Frontal cortex (tissue), 4 donors: ENCODE measurements around the gene QSOX2. TPM values are rescaled to one million over a fixed set of nuclear protein-coding genes. Genes with fewer than 3 reads are reported as not detected.
A peak's percentile ranks its signal among the peaks of the same experiment; 100 is the strongest.

Experiments used
- DNase-seq, 2 donors: peaks; one replicate each; pipeline ENCODE4 v3.0.0; 2012; ENCODE audit warnings: low spot score in 2 of 2
- FAIRE-seq: peaks from 2 replicates; lab custom pipeline; 2012; peaks lifted over from hg19 to GRCh38; lab: Jason Lieb, UNC
- total RNA-seq: library from RNA; depleted of rRNA; stranded (reverse); fragments of >200 nt; gene quantifications from one replicate; pipeline ENCODE4 v1.2.3, GENCODE V29; 2014
- donor health status: control.
- donor health status: control.
- donor health status: control.

QSOX2 gene
- 8.2 TPM for total RNA-seq

DNA sequence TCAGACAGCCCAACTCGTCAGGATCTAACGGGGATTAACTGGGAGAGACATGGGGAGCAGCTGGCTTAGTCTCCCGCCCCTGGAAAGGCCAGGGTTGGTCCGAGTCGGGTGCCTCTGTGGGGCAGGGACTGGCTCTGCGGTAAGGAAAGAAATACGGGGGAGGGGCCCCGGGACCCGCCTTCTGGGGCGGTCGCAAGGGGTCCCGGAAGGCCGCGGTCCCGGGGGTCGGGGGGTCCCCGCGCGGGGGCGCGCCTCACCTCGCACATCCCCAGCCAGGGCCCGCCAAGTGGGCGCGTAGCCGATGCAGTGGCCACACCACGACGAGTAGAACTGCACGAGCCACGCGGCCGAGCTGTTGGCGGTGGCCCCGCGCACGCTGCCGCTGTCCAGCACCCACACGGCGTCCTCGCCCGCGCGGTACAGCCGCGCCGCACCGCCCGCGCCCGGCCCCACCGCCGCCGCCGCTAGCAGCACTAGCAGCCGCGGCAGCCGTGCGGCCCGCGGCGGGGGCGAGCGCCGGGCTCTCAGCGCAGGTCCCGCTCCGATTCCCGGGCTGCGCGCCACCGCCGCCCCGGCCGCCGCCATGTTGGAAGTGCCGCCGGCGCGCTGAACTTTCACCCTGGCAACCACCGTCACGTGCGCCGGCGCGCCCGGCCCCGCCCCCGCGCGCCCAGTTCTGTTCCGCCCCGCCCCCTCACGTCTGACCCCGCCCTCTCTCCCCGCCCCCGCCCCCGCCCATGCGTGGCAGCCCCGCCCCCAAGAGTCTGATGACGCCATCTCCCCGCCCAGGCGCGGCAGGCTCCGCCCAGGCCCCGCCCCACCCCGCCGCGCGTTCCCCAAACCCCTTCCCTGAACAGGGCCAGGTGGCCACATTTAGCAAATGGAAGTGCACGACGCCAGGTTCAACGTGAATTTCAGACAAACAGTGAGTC lies at the start of gene QSOX2:
QSOX2 (minus strand) TSS at position 594 of the 932 bp plus-strand sequence; CDS start at position 585, 9 bp downstream.
- FAIRE-seq (no peak), DNase-seq (peak; percentile 99)

DNA sequence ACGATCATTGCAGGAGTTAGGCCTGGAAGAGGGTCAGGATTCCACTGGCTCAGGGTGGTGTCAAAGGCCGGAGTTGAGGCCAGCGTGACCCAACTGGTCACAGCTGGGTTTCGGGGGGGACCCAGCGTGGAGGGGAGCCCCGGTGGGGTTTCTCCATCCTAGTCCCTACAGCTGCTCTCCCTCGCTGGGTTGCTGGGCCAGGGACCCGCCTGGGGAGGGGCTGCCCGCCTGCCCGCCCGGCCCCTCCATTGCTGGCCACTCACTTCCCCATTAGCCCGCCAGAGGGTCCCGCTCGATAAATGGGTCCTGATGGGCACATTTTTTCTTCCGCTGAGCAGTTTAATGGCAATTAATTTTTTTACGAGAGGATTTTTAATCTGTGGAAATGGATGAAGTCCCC lies 49.4 kb upstream of the QSOX2 start:
- DNase-seq = no peak
- no peak for FAIRE-seq

- no peak for DNase-seq
- FAIRE-seq = no peak
Observed at GRCh38 chr9:136294437-136294836, 48.8 kb upstream of the QSOX2 start.

DNA sequence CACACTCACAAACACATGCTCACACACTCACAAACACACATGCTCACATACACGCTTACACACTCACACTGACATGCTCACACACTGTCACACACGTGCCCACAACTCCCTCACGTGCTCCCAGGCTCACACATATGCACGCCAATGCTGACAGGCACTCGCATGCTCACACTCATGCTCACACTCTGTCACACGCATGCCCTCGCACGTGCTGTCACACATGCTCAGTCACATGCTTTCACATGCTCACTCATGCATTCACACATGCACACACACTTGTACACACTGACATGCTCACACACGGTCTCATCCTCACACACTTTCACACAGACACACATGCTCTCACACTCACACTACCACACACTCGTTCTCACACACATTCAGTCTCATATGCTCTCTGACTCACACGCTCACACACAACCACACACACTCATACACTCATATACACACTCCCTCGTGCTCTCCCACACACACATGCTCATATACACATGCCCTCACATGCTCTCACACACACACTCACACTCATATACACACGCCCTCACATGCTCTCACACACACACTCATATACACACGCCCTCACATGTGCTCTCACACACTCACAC lies 48.0 kb upstream of the QSOX2 start:
- FAIRE-seq = no peak
- no peak for DNase-seq

- DNase-seq (no peak), FAIRE-seq (no peak)
Observed at GRCh38 chr9:136292591-136293448, 47.2 kb upstream of the QSOX2 start.

- FAIRE-seq (no peak), DNase-seq (no peak)
Observed at GRCh38 chr9:136292026-136292538, 46.5 kb upstream of the QSOX2 start.

DNA sequence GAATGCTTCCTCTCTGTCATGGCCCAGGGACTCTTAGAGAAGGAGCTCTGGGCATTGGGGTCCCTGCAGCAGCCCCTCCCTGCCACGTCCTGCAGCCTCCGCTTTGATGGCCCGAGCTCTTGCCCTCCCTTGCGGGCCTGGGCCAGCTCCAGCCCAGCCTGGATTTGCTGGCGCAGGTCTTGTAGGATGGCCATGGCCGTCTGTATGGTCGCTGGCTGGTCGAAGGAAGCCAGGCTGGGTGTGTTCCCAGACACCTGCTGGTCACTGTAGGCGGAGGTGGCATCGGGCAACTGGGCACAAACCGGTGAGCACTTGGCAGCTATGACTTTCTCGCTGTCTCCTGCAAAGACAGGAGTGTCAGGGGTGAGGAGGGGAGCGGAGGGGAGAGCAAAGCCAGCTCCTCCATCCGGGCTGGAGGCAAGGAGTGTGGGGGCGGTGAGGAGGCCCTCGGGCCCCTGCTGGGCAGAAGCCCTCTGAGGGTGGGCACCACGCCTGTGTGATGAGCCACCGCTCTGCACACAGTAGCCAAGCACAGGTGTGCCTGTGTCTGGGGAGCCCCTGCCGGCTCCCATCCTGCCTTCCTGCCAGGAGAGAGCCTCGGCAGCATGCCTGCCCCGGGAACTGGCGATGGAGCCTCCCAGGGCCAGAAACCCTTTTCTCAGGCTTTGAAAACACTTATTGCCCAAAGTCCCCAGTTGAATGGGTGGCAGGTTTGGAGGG lies 45.9 kb upstream of the QSOX2 start:
- DNase-seq = no peak

DNA sequence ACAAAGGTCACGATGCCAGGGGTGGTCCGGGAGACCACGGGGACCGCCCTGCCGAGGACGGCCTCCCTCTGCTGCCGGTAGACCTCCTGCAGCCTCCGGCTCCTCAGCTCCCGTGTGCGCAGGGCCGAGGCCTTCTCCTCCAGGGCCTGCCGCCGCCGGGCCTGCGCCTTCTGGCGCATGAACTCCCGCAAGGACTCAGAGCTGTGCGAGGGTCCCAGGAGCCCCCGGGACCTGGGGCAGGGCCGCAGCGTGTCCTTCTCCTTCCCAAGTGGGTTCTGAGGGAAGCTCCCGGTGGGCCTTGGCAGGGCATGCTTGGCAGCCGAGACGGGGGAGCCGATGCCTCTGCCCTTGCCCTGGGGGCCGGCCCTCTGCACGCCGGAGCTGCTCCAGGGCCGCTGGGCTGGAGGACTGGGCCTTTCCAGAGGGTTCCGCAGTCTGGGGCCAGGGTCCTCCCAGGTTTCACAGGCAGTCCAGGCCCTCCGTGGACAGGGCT lies 44.9 kb upstream of the QSOX2 start:
- DNase-seq (no peak), FAIRE-seq (no peak)

More for the DNA sequence above, 45.9 kb upstream of the QSOX2 start:
- FAIRE-seq = no peak

DNA sequence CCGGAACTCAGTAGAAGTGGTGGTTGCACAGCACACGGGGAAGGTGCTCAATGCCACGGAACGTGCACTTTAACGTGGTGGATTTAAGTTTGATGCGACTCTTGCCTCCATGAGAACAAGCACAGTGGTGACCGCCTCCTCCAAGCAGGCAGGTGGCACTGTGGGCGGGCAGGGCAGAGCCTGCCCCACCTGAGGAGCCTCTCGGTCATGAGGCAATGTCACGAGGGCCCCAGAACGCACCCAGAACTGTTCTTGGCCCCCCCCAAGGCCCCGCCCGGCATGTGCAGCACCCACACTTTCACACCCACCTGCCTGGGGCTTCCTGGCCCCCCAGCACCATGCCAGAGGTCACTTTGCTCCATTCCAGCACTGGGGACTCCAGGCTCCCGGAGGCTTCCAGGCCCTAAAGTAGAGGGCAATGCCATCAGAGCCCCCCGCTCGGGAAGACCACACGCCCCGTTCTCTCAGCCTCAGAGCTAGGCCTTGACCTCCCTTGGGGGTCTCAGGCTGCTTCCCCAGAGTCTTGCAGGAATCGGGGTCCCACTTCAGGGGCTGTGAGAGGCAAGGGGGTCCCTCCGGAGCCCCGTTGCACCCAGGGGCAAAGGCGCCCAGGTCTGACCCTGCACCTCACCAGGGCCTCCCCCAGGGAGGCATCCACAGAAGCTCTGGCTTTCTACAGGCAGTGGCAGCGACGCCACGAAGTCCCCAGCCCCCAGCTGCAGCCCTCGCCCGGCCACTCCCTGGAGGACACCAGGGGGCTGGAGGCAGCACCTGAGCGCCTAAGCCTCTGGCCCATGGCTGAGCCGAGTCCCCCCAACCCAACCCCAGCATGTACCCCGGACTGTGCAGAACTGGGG lies 44.3 kb upstream of the QSOX2 start:
- DNase-seq (no peak), FAIRE-seq (no peak)

DNA sequence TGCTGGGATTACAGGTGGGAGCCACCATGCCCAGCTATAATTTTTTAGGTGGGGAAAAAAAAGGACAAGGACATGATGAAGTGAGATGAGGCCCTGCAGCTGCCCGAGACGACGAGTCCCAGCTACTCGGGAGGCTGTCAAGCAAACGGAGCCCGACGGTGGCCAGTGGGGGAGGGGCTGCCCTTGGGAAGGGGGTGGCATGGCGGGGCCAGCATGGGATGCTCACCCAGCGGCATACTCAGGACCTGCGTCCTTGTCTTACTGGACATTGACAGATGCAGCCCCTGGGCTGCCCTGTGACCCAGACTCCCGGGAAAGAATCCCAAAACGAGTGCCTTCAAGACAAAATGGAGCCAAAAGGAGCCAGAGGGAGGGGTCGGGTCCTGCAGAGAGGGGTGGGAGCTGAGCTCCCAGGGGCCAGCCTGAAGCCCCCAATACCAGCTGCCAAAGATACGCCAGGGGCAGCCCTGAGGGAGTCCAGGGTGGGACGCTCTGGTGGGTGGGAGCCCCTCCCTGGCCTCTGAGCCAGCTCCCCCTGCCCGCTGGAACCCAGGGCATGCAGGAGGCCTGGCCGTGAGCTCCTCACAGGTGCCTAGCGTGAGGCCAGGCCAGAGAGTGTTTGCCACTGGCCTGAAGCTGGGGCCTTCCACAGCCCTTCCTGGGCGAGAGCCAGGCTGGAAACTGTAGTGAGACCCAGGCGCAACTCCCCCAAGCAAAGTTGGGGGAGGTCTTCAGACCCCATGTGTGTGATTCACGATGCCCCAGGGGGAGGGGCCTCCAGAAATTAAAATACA lies 42.5 kb upstream of the QSOX2 start:
- FAIRE-seq = no peak
- no peak for DNase-seq

DNA sequence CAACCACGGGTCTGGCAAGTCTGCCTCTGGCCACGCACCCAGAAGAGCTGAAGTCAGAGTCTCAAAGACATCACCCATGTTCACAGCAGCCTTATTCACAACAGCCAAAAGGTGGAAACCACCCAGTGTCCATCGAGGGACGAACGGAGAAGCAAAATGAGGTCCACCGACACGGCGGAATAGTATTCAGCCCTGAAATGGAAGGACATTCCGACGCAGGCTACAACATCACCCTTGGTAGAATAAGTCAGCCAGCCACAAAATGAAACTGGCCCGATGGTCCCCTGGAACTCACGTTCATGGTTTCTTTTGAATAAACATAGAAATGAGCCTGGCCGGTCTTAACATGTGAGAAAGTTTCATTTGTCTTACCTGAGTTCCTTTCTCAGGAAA lies 41.4 kb upstream of the QSOX2 start:
- no peak for DNase-seq
- no peak for FAIRE-seq

GRCh38 chr9:136286359-136286986 lies 40.9 kb upstream of the QSOX2 start:
- DNase-seq = no peak
- no peak for FAIRE-seq

DNA sequence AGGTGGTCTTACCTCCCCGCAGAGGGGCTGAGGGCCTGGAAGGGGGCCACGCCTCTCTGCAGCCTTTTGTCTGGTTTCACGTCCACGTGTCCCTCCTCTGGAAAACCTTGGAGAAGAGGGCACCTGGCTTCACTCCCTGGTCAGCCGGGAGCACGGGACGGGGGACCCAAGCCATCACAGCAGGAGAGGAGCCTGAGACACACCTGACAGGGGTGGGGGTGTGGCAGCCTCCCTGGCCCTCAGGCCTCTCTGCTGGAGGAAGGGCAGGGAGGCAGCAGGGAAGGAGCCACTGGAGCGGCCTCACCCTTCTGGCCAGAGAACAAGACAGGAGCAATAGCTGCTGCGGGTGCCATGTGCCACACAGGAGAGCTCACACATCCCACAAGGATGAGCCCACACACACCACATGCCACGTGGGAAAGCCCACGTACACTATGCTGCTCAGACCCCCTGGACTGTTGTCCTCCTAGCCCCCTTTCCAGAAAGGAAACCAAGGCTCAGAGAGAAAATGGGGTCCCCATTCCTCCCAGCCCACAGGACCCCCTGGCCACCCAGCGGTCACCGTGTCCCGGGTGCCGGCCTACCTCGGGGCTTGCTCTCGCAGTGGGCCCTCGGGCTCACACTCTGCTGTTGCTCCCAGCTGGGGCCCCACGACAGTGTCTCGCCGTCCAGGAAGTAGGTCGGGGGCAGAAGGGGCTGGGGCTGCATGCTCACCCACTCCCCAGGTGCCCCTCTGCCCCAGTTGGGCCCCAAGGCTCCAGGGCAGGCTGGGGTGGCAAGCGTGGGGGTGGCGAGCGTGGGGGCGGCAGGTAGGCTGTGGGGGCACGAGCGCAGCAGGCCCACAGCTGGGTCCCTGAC lies 40.1 kb upstream of the QSOX2 start:
- FAIRE-seq (no peak), DNase-seq (no peak)

DNA sequence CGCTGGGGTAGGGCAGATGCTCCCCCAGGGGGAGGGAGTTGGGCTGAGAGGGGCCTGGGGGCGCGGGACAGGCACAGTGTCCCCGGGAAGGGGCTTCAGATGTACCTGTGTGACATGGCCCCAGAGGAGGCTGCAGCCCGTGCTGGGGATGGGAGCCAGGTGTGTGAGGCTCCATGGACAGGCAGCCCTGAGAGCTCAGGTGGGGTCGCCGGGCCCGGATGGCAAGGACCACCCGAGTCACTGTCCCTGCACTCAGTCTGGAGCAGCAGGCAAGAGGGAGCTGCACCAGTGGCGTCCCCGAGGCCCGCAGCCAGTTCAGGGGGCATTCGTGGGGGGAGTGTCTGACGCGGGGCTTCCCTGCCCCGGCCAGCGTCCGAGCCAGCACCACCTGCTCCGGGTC lies 39.3 kb upstream of the QSOX2 start:
- no peak for FAIRE-seq

DNA sequence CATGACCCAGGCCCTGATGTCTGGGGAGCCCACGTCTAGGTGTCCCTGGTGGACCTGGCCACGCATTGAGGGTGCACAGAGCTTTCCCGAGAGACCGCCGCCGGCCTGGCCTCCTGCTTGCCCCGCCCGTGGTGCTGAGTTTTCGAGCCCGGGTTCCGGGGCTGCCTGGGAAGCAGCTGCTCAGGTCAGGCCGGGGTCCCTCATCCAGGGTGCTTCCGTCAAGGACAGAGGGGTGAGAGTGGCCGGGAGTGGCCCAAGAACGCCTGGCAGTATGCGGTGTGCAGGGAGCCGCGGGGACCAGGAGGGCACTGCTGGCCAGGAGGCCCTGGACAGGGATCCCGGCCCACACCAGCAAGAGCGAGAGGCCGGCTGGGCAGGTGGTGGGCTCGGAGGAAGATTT lies 38.7 kb upstream of the QSOX2 start:
- FAIRE-seq = no peak
- DNase-seq = no peak

More for the DNA sequence above, 39.3 kb upstream of the QSOX2 start:
- no peak for DNase-seq
